Measurements from ENCODE around the gene SNCB.

The SNCB gene

GRCh38 chr5:176675676-176676360, 45.5 kb upstream of the SNCB start:
- no peak overlapping the region for H3K4me3 ChIP-seq (ENCODE audit: low read depth, low read length)
- no peak for DNase-seq (ENCODE audit: low read depth)
- peak; percentile 65 for TF ChIP-seq CTCF (IDR thresholded peaks at IDR 0.05; ENCODE audit: low read depth, low read length, missing control alignments)
- in situ Hi-C loops (cut with HindIII; ENCODE audit: low sequenced_read_pairs): no loop called here

- in situ Hi-C loops (cut with HindIII; ENCODE audit: low sequenced_read_pairs): no loop called here
- no peak for TF ChIP-seq CTCF (IDR thresholded peaks at IDR 0.05; ENCODE audit: low read depth, low read length, missing control alignments)
- no peak for DNase-seq (ENCODE audit: low read depth)
- no peak overlapping the region for H3K4me3 ChIP-seq (ENCODE audit: low read depth, low read length)
Measured at GRCh38 chr5:176674799-176675198, 44.5 kb upstream of the SNCB start.

- in situ Hi-C loops (cut with HindIII; ENCODE audit: low sequenced_read_pairs): no loop called here
- H3K4me3 ChIP-seq (ENCODE audit: low read depth, low read length): no peak overlapping the region
- no peak for DNase-seq (ENCODE audit: low read depth)
- no peak for TF ChIP-seq CTCF (IDR thresholded peaks at IDR 0.05; ENCODE audit: low read depth, low read length, missing control alignments)
Measured at GRCh38 chr5:176673651-176674583, 43.6 kb upstream of the SNCB start.

DNA sequence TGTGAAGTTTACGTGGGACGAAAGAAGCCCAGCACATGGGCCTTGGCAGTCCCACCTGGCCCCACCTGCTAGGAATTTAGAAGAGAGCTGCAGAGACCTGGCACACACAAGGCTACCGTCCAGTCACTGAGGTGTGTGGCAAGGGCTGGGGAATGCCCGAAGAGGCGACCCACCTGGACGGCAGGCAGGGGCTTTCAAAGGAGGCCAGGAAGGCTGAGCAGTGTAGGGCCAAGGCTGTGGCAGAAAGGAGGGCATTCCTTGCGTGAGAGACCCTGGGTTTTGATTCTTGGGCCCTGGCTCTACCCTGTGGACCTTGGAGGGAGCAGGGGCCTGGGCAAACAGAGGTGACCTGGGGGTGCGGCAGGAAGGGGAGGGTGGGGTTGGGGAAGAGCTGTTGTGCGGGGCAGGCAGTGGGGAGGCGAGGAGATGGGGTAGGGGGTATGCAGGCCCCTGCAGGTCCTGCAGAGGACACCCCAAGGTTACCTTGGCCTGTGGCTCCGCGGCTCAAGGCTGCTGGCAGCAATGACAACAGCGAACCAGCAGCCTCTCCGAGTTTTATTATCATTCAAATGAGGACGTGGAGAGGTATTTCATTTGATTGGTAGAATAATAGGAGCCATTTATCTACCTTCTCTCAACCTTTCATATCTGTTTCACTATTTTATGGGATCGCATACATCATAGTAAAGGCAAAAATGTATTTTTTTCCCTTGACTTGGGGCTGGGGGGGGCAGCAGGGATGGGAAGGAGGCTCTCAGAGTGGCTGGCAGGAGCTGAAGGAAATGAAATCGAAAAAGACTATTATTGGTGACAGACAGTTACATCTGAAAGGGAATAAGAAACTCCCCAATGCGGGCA, 41.8 kb upstream of the SNCB start:
- no peak for TF ChIP-seq CTCF (IDR thresholded peaks at IDR 0.05; ENCODE audit: low read depth, low read length, missing control alignments)
- H3K4me3 ChIP-seq (ENCODE audit: low read depth, low read length): no peak overlapping the region
- in situ Hi-C loops (cut with HindIII; ENCODE audit: low sequenced_read_pairs): no loop called here
- DNase-seq (ENCODE audit: low read depth): no peak

- DNase-seq (ENCODE audit: low read depth): no peak
- H3K4me3 ChIP-seq (ENCODE audit: low read depth, low read length): no peak overlapping the region
- no peak for TF ChIP-seq CTCF (IDR thresholded peaks at IDR 0.05; ENCODE audit: low read depth, low read length, missing control alignments)
- in situ Hi-C loops (cut with HindIII; ENCODE audit: low sequenced_read_pairs): no loop called here
Measured at GRCh38 chr5:176671399-176671798, 41.1 kb upstream of the SNCB start.

DNA sequence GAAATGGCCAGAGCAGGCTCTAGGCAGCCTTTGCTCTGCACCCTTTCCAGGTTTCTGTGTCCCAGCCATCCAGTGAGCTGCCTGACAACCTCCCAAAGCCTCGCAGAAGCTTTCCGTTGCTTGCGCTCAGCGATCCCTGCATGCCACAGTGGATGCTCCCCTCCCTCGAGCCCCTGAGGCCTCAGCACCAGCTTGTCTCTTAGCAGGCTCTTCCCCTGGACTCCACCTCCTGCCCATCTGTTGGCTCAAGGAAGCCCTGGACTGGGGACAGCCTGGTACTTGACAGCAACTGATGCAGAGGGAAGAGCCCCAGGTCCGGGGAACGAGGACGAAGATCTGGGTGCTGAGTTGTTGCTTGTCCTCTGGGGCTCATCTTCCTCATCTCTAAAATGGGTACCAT, 40.1 kb upstream of the SNCB start:
- H3K4me3 ChIP-seq (ENCODE audit: low read depth, low read length): no peak overlapping the region
- in situ Hi-C loops (cut with HindIII; ENCODE audit: low sequenced_read_pairs): no loop called here
- no peak for TF ChIP-seq CTCF (IDR thresholded peaks at IDR 0.05; ENCODE audit: low read depth, low read length, missing control alignments)
- no peak for DNase-seq (ENCODE audit: low read depth)
